ENCODE results near the gene POU2F2. TPM values are rescaled to one million over a fixed set of nuclear protein-coding genes. Genes with fewer than 3 reads are reported as not detected.

Gene POU2F2
- polyA plus RNA-seq, 2 of the 4 experiments (the other 2 are of a cell fraction), result 0.16 to 0.28 TPM

DNA sequence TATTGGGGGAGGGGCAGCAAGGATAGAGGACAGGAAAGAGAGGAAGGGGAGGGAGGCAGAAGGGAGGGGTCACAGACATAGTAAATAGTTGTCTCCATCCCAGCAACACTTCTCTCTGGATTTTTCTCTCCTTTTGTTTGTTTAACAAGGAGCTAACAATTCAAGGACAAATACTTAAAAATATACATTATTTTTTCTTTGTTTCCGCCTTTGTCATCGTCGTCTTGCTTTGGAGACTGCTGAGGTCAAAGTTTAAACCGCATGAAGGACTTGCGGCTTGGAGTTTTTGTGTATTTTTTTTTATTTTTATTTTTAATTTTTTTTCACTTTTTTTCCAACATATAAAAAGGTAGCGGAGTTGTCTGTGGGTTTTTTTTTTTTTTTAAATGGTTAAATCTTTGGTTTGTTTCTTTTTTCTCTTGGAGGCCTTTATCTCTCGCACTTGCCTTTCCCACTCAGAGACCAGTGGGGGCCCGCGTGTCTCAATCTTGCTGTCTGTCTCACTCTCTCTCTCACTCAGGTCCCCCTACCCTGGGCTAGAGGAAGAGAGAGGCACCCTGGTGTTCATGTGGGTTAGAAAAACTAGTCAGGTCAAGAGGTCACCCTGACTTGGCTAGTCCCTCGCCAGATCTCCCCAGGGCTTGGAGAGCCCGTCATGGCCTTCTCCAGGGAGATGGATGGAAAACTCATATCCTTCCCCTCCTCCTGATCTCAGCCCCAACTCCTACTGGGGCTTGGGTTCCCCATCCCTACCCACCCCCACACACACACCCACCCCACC, 45.3 kb downstream of the POU2F2 start:
- CTCF ChIA-PET, result interaction anchor here (1.5 kb wide), 2 partner anchors 22 to 52 kb away, joined by 3 to 6 read pairs; no protein-coding TSS in a partner anchor
- no peak for FAIRE-seq
- POLR2A ChIA-PET, result interaction anchor here (1.0 kb wide), 1 partner anchor 11 kb away, joined by 3 read pairs; the partner anchor contains the start of gene ZNF574

DNA sequence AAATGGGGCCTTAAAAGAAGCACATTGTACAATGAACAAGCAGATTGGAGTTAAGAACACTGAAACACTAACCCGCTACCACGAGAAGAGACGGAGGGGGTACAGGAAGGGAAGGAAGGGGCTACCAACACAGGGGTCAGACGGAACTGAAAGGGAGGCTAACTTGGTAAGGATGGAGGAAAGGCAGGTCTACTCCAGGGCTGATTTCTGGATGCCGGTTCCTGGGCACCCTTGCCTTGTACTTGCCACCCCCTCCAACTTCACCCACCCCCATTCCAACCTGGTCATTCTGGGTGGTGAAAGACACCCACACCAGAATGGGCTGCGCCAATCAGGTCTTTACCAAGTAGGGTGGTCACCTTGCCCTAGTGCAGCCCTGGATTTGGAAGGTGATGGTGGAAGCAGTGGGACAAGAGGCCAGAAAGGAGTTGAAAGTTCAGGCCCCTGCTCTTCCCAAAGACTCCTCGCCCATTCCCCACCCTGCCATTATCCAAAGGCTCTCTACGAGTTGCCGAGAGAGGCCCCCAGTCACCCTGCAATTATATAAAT, 46.0 kb downstream of the POU2F2 start:
- FAIRE-seq (no peak), ATAC-seq (no peak), DNase-seq (ENCODE audit: low read depth in 1 of 2, low spot score in 1 of 2) (no peak)
- CTCF ChIA-PET, result interaction anchor here (1.1 to 1.5 kb wide), 3 partner anchors 23 to 91 kb away, joined by 3 to 6 read pairs (median 5); no protein-coding TSS in a partner anchor
- H3K4me1 ChIP-seq, result peaks cover 19% of the 10 kb centered on the region
- TF ChIP-seq HOXB13 (CRISPR knock-in tag; IDR thresholded peaks at IDR 0.05; ENCODE audit: low read depth), result no peak
- TF ChIP-seq MAFK (IDR thresholded peaks at IDR 0.05; ENCODE audit: partially characterized antibody), result no peak
- TF ChIP-seq CBX8 (IDR thresholded peaks at IDR 0.05), result no peak
- TF ChIP-seq, protein P1, sequence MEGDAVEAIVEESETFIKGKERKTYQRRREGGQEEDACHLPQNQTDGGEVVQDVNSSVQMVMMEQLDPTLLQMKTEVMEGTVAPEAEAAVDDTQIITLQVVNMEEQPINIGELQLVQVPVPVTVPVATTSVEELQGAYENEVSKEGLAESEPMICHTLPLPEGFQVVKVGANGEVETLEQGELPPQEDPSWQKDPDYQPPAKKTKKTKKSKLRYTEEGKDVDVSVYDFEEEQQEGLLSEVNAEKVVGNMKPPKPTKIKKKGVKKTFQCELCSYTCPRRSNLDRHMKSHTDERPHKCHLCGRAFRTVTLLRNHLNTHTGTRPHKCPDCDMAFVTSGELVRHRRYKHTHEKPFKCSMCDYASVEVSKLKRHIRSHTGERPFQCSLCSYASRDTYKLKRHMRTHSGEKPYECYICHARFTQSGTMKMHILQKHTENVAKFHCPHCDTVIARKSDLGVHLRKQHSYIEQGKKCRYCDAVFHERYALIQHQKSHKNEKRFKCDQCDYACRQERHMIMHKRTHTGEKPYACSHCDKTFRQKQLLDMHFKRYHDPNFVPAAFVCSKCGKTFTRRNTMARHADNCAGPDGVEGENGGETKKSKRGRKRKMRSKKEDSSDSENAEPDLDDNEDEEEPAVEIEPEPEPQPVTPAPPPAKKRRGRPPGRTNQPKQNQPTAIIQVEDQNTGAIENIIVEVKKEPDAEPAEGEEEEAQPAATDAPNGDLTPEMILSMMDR (IDR thresholded peaks at IDR 0.05), result no peak
- TF ChIP-seq, protein P2, sequence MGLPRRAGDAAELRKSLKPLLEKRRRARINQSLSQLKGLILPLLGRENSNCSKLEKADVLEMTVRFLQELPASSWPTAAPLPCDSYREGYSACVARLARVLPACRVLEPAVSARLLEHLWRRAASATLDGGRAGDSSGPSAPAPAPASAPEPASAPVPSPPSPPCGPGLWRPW (IDR thresholded peaks at IDR 0.05), result no peak
- no peak for TF ChIP-seq JUNB (IDR thresholded peaks at IDR 0.05)
- TF ChIP-seq HDAC2 (IDR thresholded peaks at IDR 0.05), result no peak
- TF ChIP-seq BHLHE40 (IDR thresholded peaks at IDR 0.05; ENCODE audit: low read depth, low read length), result no peak
- 94% methylated on average over 9 of the region's 9 CpGs for WGBS (ENCODE audit: missing lambda C conversion rate)
- no peaks in the 10 kb centered on the region for H3K9me3 ChIP-seq
- POLR2A ChIA-PET, result interaction anchor here (1.0 kb wide), 1 partner anchor 10 kb away, joined by 3 read pairs; the partner anchor contains the start of gene ZNF574
- no peak overlapping the region for H3K27ac ChIP-seq
- H3K4me3 ChIP-seq, result no peak overlapping the region
- H3K4me2 ChIP-seq, result no peak overlapping the region

More for the DNA sequence above, 45.3 kb downstream of the POU2F2 start:
- 88% methylated on average over 11 of the region's 11 CpGs for WGBS (ENCODE audit: missing lambda C conversion rate)
- Histone ChIP-seq H3K27ac (no peak overlapping the region), H3K4me2 (no peak overlapping the region), H3K4me3 (no peak overlapping the region), H3K9me3 (no peaks in the 10 kb centered on the region), H3K4me1 (peaks cover 20% of the 10 kb centered on the region)
- TF ChIP-seq GATA3 (IDR thresholded peaks at IDR 0.05; ENCODE audit: borderline replicate concordance) (no peak), TP53 (CRISPR knock-in tag; IDR thresholded peaks at IDR 0.05) (no peak), ZSCAN20 (CRISPR knock-in tag; IDR thresholded peaks at IDR 0.05) (no peak), HOXB13 (CRISPR knock-in tag; IDR thresholded peaks at IDR 0.05; ENCODE audit: low read depth) (no peak), HDAC2 (IDR thresholded peaks at IDR 0.05) (no peak), FOSB (CRISPR knock-in tag; IDR thresholded peaks at IDR 0.05) (no peak), SMC3 (IDR thresholded peaks at IDR 0.05) (no peak)
- DNase-seq (ENCODE audit: low read depth in 1 of 2, low spot score in 1 of 2) (no peak), ATAC-seq (no peak)

DNA sequence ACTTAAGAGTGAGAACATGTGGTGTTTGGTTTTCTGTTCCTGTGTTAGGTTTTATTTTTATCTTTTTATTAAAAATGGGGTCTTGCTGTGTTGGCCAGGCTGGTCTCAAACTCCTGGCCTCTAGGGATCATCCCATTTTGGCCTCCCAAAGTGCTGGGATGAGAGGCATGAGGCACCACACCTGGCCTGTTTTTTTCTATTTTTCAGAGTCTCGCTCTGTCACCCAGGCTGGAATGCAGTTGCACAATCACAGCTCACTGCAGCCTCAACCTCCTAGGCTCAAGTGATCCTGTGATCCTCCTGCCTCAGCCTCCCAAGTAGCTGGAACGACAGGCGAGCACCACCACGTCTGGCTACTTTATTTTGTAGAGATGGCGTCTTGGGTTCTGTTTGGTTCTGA, 48.7 kb downstream of the POU2F2 start:
- 93% methylated on average over 5 of the region's 5 CpGs for WGBS (ENCODE audit: missing lambda C conversion rate)
- Histone ChIP-seq H3K4me1 (peaks cover 17% of the 10 kb centered on the region), H3K4me2 (no peak overlapping the region), H3K9me3 (no peaks in the 10 kb centered on the region), H3K4me3 (no peak overlapping the region), H3K27ac (no peak overlapping the region)
- ChIA-PET CTCF (interaction anchor here (0.6 to 2.5 kb wide), 10 partner anchors 10 to 254 kb away, joined by 3 to 13 read pairs (median 4); partner anchors contain the start of gene POU2F2), POLR2A (no interaction called here)
- FAIRE-seq (peak; percentile 98), ATAC-seq (no peak), DNase-seq (ENCODE audit: low read depth in 1 of 2, low spot score in 1 of 2) (no peak)
- TF ChIP-seq JUN (IDR thresholded peaks at IDR 0.05), result no peak
- peak; percentile 53 to 87; a peak in 3 of 4 replicates for TF ChIP-seq CEBPB (IDR thresholded peaks at IDR 0.05)

DNA sequence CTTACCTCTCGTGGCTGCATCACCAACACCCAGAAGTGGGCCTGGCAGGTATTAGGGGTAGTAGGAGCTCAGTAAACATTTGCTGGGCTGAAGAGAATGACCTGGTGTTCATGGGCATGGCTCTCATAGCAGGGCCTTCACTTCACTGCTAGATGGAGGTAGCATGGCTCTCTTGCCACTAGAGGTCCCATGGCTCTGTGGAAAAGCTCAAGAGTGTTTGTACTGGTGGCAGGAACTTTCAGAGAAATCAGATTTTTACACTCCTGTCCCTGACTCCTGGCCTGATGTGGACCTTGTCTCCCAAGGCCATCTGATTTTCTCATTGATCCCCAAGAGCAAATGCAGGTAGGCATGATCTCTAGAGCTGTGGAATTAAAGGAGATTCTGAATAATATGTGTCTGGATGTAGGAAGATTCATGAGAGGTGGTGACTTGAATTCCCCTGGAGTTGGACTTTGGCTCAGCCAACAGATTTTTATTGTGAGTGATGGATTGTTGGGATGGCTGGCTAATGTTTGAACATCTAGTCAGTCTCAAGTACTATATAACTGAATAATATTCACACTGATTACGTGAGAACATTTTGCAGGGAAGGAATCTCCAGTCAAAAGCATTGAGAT, 50.6 kb downstream of the POU2F2 start:
- ATAC-seq, result peak; percentile 88 to 92
- WGBS (ENCODE audit: missing lambda C conversion rate), result 74% methylated on average over 2 of the region's 2 CpGs
- peak; percentile 98 for FAIRE-seq
- POLR2A ChIA-PET, result interaction anchor here (0.5 to 0.7 kb wide), 2 partner anchors 62 to 896 kb away, joined by 3 to 4 read pairs; no protein-coding TSS in a partner anchor
- no peaks in the 10 kb centered on the region for H3K9me3 ChIP-seq
- DNase-seq (ENCODE audit: low read depth in 1 of 2, low spot score in 1 of 2), result peak; percentile 82 to 95
- peaks cover 26% of the 10 kb centered on the region for H3K4me1 ChIP-seq
- no peak overlapping the region for H3K4me3 ChIP-seq
- H3K4me2 ChIP-seq, result peak overlapping the region; percentile 1; the same call in 1 of the 3 replicates
- CTCF ChIA-PET, result interaction anchor here (0.8 to 6.8 kb wide), 35 partner anchors 11 to 369 kb away, joined by 3 to 78 read pairs (median 5); partner anchors contain the start of gene POU2F2
- no peak overlapping the region for H3K27ac ChIP-seq
- TF ChIP-seq KDM1A (IDR thresholded peaks at IDR 0.05; ENCODE audit: low read depth), result no peak
- TF ChIP-seq, protein P1 (IDR thresholded peaks at IDR 0.05), result peak; percentile 70
- TF ChIP-seq SREBF2 (IDR thresholded peaks at IDR 0.05), result no peak
- TF ChIP-seq RAD21 (conservative IDR thresholded peaks at IDR 0.05 in 1 of 2, IDR thresholded peaks at IDR 0.05 in 1 of 2), result peak; percentile 52 to 61; a peak in 3 of 5 replicates
- TF ChIP-seq TFCP2L1 (CRISPR knock-in tag; IDR thresholded peaks at IDR 0.05), result 0 out of 2 replicates have a peak, but pooled peaks have one; percentile 43
